SK-MEL-5 (cell line): ENCODE results near the gene GPC6. TPM values are rescaled to one million over a fixed set of nuclear protein-coding genes. Genes with fewer than 3 reads are reported as not detected.

Experiments used
- DNase-seq: peaks from one replicate; pipeline ENCODE4 v3.0.0-alpha.2; 2016; ENCODE audit warnings: low read depth, low spot score
- in situ Hi-C: cut with HindIII; loops from 2 replicates; pipeline ENCODE4 v1.10.0; 2016; ENCODE audit warnings: low sequenced_read_pairs, high pct_unique_total_duplicates, low pct_unique_long_range_greater_than_20kb
- total RNA-seq: library from RNA; depleted of rRNA; stranded (reverse); fragments of >200 nt; shearing (Covaris generic); gene quantifications from 2 replicates; pipeline ENCODE4 v1.2.3, GENCODE V29; 2014

Gene GPC6
- total RNA-seq, 1 experiment from 2014 or later = 6.6 TPM

DNA sequence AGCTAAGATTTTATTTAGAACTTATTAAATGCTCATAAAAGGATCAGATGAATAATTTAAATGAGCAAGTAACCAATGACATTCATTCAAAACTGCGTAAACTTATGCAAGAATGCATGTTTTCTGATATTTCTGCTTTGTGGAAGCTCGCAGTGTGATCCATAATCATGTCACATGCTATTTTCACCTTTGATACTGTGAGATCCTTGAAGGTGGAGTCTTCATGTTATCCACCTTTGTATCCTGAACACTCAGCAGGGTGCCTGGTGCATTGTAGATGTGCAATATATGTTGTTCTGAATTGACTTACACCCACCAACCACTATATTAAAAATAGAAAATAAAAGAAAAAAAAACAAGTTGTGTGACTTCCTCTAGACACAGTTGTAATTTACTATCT lies 919.4 kb downstream of the GPC6 start:
- no peak for DNase-seq
- in situ Hi-C loops = no loop called here

- in situ Hi-C loops = no loop called here
Observed at GRCh38 chr13:94153586-94153985, 927.0 kb downstream of the GPC6 start.

DNA sequence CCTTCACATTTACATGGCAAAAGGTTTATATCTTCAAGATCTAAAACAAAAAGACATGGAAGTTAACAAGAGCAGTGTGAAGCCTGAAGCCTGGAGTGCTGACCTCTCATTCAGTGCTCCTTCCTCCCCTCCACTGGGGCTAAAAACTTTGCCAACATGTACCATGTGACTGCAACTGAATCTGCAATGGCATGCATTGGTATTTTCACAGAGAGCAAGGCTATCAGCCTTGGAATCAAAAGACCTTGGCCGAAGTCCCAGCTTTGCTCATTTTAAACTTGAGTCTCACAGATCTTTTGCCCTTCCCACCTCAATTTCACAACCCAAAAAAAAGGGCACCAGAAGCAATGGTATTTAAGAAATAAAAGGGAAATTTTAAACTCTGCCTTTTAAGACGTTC lies 927.8 kb downstream of the GPC6 start:
- peak; percentile 62 for DNase-seq
- in situ Hi-C loops = no loop called here

More at GRCh38 chr13:94153586-94153985, 927.0 kb downstream of the GPC6 start:
- no peak for DNase-seq

GRCh38 chr13:94157705-94158218 lies 931.2 kb downstream of the GPC6 start:
- in situ Hi-C loops = no loop called here
- no peak for DNase-seq

DNA sequence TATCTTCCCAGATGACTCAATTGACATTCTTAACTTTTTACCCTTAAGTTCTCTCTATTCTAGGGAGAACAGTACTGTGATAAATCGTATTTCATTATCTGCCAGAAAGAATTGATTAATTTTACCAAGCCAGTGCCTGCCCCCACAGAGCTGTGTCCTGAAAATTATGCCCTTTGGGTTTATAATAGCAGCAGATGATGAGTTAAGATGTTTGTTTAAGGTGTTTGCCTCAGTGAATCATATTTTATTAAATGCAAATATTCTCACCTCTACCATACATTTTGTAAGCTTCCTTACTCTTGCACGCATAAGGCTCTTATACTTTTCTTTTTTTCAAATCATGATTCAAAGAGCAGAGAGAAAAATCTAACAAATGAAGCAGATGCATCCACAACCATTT lies 934.3 kb downstream of the GPC6 start:
- in situ Hi-C loops = no loop called here
- DNase-seq = no peak

DNA sequence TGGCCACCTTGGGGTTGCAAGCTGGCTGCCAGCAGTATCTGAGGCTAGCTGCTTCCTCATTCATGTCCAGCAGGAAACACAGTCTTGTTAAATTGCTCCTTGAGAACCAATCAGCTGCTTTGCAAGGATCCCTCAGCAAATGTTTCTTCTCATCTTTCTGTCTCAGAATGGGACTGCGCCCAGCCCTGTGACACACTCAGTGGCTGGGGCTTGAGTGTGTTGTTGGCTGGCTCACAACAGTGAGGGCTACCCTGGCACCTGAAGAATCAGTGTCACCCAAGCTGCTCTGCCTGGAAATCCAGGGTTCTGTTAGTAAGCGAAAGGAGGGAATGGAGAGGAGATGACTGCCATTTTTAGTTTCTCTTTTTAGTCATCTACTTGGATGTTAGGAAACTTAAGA lies 935.7 kb downstream of the GPC6 start:
- DNase-seq = no peak
- in situ Hi-C loops = no loop called here

DNA sequence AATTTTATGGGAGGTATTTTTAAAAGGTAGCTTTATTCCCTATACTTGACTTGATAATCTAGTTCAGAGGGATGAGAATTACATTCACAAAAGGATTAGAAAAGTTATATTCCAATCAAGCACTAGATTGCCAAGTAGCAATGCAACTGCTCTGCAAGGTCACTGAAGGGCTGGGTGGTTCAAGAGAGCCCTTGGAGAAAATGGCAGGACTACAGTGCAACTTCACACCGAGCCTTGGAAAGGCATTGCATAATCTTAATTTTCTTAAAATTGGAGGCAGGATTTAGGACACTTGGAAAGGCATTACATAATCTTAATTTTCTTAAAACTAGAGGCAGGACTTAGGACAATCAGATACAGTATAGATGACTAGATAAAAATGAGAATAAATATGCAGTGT lies 936.9 kb downstream of the GPC6 start:
- DNase-seq = no peak
- in situ Hi-C loops = no loop called here

GRCh38 chr13:94168783-94169453 lies 942.3 kb downstream of the GPC6 start:
- in situ Hi-C loops = no loop called here
- no peak for DNase-seq

DNA sequence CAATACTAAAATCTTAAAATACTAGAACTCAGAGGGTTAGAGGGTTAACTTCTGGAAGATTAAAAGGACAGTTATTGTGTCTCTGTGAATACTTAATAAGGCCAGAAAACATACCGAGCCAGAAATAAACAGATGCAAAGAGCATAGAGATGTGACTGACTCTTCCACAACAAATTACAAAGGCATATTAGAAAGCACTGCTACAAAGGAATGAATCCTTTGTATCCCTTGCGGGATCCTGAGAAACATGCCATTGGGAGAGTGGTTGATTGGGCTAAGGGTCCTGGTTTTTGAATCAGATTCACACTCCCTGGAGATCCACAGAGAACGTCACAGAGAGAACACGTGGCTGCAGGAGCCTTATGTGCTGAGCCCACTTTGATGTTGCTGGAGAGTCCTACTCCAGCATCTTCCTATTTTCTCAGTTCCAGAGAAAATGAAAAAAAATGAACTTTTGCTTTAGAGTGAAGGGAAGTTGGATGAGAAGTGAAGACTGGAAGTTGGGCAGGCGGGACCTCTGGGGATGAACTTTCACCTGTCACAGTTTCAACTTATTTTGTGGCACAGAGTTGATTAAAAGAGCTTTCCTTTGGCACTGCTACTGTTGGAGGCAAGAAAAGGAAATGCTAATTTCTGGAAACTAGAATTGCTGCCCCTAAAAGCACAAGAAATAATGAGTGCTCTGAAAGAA lies 943.0 kb downstream of the GPC6 start:
- no peak for DNase-seq
- in situ Hi-C loops = no loop called here

DNA sequence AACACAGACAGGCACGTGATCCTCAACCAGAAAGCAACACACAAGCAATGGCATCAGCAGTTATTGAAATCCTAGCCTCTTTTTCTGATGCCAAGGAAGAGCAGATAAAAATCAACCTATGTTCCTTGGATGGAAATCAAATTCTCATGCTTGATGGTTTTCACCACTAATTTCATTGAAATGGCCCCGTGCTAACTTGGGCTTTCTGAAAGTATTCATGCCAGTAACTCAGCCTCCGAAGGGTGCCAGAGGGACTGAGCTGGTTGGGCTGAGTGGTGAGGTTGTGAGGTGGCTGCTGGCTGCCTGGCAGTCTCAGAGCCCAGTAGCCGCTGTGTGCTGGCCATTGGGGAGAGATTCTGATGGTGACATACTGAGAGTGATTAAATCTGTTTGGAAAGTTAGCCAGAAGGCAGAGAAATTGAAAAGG lies 943.6 kb downstream of the GPC6 start:
- in situ Hi-C loops = no loop called here
- DNase-seq = no peak

- in situ Hi-C loops = no loop called here
- no peak for DNase-seq
Observed at GRCh38 chr13:94172416-94172815, 945.8 kb downstream of the GPC6 start.

DNA sequence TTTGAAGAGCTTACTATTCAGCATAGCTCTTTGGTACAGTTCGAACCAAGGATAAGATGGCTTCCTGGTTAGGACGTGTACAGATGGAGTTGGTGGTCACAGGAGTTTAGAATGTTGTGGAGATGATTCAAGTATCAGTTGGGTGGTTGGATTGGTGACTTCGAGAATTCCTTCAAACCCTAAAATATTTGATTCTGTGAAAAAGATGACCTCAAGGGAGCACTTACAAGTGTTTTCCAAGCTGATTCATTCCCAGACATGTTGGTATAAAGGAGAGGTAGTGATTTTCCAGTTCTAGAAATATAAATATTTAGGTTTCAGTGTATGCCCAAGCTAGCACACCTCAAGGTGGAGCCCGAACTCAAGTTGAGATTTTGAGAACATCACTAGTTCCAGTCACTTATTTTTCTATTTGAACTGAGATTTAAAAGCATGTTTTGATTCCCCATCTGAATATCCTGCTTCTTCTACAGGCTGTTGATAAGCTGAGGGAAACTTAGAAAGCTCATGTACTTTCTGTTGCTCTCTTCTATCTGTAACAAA lies 946.8 kb downstream of the GPC6 start:
- no peak for DNase-seq

DNA sequence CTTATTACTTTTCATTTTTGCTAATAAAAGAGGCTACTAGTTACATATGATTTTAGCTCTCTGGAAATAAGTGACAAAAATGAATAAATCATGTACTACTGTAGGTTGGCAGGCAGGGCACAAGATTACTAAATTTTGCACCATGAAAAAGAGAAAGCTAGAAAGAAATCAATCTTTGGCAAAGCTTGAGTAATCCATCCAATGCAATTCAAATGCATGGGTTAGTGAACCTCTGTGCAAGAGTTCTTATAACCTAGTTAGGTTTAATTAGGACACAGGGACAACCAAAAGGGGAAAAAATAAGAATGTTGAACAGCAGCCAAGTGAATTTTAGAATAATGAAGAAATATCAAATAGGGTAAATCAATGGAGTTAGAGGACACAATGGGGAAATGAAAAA lies 947.4 kb downstream of the GPC6 start:
- in situ Hi-C loops = no loop called here

More for the DNA sequence above, 946.8 kb downstream of the GPC6 start:
- in situ Hi-C loops = no loop called here

GRCh38 chr13:94175076-94175475 lies 948.5 kb downstream of the GPC6 start:
- in situ Hi-C loops = no loop called here
- peak; percentile 65 for DNase-seq

More for the DNA sequence above, 947.4 kb downstream of the GPC6 start:
- no peak for DNase-seq

GRCh38 chr13:94176561-94176960 lies 950.0 kb downstream of the GPC6 start:
- no peak for DNase-seq
- in situ Hi-C loops = no loop called here

DNA sequence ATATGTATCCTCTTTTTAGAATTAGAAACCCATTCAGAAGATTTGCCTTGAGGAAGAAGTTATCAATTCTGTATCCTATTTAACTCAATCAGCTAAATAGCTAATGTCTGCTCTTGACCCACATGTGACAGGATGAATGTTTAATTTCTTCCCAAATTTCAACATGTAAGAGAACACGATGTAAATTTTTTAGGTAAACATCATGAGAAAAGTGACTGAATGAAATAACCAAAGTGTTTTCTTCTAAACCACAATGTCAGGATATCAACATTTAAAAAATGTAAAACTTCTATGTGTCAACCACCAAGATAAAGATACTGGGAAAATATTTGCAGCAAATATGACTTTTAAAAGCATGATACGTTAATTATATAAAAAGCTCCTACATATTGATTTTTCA lies 950.4 kb downstream of the GPC6 start:
- in situ Hi-C loops = no loop called here
- DNase-seq = no peak

- in situ Hi-C loops = no loop called here
Observed at GRCh38 chr13:94178625-94179244, 952.1 kb downstream of the GPC6 start.

GRCh38 chr13:94181461-94182107 lies 955.0 kb downstream of the GPC6 start:
- in situ Hi-C loops = no loop called here
- DNase-seq = no peak

More at GRCh38 chr13:94178625-94179244, 952.1 kb downstream of the GPC6 start:
- DNase-seq = no peak
